Measurements from ENCODE around the gene MAFG.
"Not testable (repeated sequence)": the region's sequence is repeated elsewhere in the genome, so short reads cannot be mapped to it uniquely, and the experiment has no call there.

MAFG gene

DNA sequence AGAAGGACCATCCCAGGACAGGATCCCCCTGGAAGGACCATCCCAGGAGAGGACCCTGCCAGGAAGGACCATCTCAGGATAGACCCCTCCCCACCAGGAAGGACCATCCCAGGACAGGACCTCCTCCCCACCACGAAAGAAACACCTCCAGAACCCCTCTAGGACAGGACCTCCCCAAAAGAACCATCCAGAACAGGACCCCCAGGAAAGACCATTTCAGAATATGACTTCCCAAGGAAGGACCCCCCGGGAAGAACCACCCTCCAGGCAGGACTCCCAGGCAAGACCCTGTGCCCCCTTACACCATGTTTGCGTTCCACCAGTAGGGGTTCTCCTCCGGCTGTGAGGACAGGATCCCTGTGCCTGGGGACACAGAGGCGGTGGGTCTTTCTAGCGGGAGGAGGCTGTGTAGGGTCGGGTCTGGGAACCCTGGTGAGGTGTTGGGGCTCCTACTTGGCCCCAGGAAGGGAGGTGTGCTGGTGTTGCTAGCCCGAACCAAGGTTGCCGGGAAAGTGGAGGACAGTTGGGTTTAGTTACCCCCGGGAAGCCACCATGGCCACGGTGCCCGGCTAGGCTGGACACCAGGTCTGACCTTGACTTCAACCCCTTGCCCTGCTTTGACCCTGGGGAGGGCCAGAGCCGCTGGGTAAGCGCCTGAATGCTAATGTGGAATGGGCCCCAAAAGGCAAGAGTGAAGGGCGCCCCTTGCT is 31.3 kb upstream of the MAFG start:
- no peak for DNase-seq (ENCODE audit: low read depth)

DNA sequence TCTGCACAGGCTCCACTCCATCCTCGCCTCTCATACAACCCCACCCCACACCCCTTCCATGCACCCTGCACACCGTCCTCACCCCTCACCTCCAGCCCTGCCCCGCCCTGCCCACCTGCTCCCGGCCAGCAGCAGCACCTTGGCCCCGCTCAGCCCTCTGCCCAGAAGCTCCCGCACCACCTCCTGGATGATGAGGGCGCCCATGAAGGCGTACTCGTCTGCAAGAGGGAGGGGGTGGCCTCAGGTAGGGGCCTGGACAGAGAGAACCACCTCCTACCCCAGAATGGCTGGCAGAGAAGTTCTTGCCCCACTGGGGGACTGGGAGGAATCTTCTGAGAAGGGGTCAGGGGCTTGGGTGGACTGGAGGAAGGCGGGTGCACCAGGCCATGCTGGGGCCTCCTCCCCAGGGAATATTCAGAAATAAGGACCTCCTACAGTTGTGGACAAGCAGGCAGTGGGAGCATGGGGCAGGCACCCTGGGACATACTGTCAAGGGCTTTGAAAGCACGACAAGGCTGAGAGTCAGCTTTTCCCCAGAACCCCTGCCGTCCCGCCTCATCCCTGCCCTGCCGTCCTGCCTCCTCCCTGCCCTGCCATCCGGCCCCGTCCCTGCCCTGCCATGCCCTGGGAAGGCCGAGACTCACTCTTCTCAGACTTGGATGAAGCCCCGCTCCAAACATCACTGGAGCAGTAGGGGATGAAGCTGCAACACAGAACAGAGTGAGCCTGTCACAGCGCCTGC is 30.3 kb upstream of the MAFG start:
- no peak for DNase-seq (ENCODE audit: low read depth)

DNA sequence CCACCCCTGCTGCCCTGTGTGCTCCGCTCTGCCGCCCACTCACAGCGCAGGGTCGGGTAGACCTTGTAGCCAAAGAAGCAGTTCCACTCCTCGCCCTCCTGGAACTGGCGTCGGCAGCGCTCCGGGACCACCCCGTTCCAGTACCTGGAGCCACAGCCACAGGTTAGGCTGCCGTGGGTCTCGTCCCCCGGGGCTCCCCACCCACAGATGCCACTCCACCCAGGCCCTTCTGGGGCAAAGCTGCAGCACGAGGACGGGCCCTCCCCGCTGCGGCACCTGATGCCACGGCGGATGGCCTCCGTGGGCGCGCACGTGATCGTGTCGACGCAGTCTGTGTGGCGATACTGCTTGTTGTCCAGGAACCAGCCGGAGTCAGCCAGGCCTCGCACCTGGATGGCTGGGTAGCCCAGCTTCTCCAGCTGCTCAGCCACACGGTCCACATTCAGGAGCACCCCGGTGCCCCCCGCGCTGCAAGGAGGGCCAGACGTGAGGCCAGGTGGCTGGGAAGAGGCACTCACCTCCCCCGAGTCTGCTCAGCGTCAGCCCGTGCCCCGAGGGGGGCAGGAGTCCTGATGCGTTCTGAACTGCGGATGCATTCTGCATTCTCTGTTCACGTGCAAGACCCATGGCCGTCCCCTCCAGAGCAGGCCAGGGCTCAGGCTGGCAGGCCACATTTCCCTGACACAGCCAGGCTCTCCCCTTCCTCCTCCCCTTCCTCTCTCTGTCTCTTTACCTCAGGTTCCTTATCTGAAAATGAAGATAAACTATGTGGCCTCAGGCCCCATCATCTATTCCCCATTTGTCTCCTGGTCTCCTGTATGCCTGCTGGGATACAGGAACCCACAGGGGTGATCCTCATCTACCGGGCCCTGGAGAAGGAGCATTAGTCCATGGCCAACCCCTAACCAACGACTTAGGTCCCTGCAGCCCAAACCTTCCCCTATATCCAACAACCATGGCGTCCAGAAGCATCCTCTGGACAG is 29.4 kb upstream of the MAFG start:
- DNase-seq (ENCODE audit: low read depth), result no peak

- DNase-seq (ENCODE audit: low read depth), result no peak
Measured at GRCh38 chr17:81955756-81956544, 28.4 kb upstream of the MAFG start.

DNA sequence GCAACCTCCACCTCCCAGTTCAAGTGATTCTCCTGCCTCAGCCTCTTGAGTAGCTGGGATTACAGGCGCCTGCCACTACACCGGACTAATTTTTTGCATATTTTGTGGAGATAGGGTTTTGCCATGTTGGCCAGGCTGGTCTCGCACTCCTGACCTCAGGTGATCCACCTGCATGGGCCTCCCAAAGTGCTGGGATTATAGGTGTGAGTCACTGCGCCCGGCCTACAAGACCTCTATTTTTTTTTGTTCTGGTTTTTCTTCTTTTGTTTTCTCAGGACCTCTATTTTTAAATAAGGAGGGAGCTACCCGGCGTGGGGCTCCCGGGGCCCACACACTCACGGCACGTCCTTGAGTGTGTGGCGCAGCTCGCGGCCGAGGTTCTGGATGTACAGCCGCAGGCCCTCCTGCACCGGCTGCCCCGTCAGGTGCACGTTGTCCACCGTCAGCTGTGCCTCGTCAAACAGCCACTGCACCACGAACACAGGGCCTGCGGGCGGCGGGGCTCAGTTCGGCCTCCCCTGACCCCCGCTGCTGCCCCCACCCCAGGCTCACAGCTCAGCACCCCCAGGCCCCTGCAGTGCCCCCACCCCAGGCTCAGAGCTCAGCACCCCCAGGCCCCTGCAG is 27.6 kb upstream of the MAFG start:
- no peak for DNase-seq (ENCODE audit: low read depth)

DNA sequence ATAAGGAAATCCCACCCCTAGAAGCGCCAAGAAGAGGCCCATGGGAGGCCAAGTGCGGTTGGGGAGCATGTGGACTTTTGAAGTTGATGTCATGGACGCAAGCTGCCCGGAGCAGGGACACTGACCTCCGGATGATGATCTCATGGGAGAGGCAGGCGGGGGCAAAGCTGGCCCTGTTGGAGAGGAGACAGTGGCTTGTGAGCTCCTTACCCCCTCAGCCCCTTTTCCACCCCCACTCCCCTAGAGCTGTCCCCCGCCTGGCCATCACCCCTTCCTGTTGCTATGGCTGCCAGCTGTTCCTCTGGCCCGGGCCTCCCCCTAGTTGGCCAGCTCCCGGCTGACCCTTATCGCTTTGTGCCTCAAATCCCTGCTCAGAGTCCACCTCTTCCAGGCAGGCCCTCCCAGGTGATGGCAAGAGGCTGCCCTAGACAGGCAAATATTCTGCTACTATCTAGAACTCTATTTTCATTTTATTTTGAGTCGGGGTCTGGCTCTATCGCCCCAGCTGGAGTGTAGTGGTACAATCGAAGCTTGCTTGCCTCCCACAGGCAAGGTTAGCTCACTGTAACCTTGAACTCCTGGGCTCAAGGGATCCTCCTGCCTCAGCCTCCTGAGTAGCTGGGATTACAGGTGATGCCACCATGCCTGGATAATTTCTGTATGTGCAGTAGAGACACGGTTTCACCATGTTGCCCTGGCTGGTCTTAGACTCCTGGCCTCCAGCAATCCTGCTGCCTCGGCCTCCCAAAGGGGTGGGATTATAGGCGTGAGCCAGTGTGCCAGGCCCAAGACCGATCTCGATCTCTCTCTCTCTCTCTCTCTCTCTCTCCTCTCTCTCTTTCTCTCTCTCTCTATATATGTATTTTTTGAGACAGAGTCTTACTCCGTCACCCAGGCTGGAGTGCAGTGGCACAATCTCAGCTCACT is 26.9 kb upstream of the MAFG start:
- DNase-seq (ENCODE audit: low read depth), result no peak

DNA sequence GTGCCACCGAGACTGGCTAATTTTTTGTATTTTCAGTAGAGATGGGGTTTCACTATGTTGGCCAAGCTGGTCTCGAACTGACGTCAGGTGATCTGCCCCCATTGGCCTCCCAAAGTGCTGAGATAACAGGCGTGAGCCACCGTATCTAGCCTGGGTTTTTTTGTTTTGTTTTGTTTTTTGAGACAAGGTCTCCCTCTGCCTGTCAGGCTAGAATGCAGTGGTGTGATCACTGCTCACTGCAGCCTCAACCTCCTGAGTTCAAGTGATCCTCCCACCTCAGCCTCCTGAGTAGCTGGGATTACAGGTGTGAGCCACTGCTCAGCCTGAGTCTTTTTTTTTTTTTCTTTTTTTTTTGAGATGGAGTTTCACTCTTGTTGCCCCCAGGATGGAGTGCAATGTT is 25.9 kb upstream of the MAFG start:
- not testable (repeated sequence) for DNase-seq (ENCODE audit: low read depth)

GRCh38 chr17:81952792-81953228 is 25.3 kb upstream of the MAFG start:
- no peak for DNase-seq (ENCODE audit: low read depth)

GRCh38 chr17:81951785-81952684 is 24.5 kb upstream of the MAFG start:
- no peak for DNase-seq (ENCODE audit: low read depth)

DNA sequence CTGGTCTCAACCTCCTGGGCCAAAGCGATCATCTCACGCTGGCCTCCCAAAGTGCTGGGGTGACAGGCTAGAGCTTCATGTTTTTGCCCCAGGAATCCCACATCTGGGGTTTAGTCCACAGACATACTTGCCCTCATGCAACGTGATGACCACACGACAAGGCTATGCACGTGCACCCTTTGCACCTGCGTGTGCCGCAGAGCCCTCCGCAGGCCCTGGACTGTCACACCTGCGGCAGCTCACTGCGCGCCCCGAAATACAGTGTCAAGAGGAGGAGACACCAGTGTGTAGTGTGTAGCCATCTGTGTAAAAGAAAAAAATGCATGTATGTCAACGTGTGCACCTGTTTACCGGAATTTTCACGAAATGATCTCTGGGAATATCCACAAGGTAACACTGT is 23.0 kb upstream of the MAFG start:
- DNase-seq (ENCODE audit: low read depth), result no peak

DNA sequence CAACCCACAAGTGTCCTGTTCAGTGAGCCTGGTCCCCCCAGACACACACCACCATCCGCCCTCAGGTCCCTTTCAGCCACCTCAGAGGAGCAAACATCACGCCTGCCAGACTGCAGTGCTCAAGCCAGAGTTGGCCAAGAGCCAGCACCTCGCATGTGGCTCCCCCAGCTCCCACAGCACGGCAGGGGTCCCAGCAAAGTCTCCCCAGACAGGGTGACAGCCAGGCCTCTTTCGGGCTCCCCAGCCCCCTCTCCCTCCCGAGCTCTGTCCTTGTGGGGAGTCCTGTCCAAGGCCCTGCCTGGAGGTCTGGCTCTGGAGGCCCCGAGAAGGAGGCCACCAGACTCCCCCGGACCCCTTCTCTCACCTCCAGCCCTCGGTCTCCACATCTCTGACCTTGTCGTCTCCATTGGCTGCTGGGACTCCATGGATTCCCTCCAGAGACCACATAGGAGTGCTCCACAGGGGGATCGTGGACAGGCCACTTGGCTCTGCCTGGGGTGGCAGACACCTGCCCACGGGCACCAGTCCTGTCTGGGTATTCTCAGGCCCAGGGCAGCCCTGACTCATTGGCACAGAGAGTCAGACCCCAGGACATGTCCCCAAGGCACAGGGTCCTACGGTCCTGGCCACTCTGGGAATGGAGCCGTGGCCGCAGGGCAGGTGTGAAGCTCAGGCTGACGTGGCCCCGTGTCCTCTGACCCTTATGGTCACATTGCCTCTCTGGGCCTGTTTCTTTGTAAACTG is 21.3 kb upstream of the MAFG start:
- DNase-seq (ENCODE audit: low read depth), result no peak

GRCh38 chr17:81947189-81947588 is 19.7 kb upstream of the MAFG start, which contains the start of gene MYADML2:
Gene MYADML2, minus strand, starts transcription at chr17:81947233. Its CDS starts 5,492 bp downstream, at chr17:81941741.
- no peak for DNase-seq (ENCODE audit: low read depth)

- DNase-seq (ENCODE audit: low read depth), result no peak
Measured at GRCh38 chr17:81944858-81945257, 17.3 kb upstream of the MAFG start.

GRCh38 chr17:81942167-81942553 is 14.6 kb upstream of the MAFG start:
- no peak for DNase-seq (ENCODE audit: low read depth)

DNA sequence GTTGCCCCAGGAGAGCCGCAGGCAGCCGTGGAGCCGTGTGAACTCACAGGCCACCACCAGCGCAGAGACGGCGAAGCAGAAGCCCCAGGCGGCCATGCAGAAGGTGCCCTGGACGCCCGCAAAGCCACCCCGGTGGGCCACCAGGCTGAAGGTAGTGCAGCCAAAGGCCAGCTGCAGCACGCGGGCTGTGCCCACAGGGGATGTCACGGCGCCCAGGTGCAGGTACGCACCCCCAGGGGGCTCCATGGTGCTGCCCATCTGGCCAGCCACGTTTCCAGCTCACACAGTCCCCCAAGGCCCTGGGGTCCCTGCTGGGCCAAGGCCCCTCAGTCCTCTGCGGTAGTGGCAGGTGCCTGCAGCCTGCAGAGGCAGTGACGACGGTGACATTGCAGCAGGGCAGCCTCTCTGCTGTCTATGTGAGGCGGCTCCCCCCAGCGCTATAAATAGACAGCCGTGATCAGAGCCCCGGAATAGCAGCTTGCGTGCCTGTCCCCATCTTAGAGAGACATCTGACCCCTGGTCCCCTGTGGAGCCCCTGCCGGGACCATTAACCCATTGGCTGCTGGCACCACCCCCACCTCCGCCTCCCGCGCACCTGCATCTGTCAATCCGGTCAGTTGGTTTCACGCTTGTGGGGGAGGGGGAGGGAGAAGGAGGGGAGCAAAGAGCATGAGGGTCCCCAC is 14.1 kb upstream of the MAFG start:
- DNase-seq (ENCODE audit: low read depth), result no peak

GRCh38 chr17:81940538-81941483 is 13.3 kb upstream of the MAFG start:
- DNase-seq (ENCODE audit: low read depth), result no peak

Measured in EH (cell line).